ENCODE measurements around the gene ROPN1L. TPM values are rescaled to one million over a fixed set of nuclear protein-coding genes. Genes with fewer than 3 reads are reported as not detected.

The ROPN1L gene
- total and polyA plus RNA-seq, 2 experiments from 2014 or later, result 0.30 TPM; not detected in 1

DNA sequence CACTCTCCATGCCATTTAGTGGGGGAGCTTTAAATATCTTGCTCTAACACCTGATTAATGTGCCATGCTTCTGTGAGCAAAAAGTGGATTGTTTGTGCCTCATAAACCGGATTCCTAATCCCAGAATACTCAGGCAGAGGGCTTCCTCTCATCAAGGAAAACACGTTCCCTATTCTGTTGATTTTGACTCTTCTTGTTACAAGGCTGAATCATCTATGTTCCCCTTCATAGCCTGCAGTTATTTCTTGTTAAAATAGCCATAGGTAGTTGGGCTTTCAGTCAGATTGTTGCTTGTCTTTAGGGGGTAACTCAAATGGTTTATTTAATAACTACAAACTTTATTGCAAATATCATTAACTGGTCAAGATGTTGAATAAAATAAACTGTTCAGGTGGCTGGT, 26.6 kb downstream of the ROPN1L start:
- H3K9me3 ChIP-seq (ENCODE audit: low read depth), result no peaks in the 10 kb centered on the region
- H3K4me2 ChIP-seq, result no peak overlapping the region
- 79% methylated on average over 2 of the region's 2 CpGs for WGBS (ENCODE audit: low lambda C conversion rate, missing lambda C conversion rate)
- no peaks in the 10 kb centered on the region for H3K79me2 ChIP-seq
- TF ChIP-seq, protein P1, sequence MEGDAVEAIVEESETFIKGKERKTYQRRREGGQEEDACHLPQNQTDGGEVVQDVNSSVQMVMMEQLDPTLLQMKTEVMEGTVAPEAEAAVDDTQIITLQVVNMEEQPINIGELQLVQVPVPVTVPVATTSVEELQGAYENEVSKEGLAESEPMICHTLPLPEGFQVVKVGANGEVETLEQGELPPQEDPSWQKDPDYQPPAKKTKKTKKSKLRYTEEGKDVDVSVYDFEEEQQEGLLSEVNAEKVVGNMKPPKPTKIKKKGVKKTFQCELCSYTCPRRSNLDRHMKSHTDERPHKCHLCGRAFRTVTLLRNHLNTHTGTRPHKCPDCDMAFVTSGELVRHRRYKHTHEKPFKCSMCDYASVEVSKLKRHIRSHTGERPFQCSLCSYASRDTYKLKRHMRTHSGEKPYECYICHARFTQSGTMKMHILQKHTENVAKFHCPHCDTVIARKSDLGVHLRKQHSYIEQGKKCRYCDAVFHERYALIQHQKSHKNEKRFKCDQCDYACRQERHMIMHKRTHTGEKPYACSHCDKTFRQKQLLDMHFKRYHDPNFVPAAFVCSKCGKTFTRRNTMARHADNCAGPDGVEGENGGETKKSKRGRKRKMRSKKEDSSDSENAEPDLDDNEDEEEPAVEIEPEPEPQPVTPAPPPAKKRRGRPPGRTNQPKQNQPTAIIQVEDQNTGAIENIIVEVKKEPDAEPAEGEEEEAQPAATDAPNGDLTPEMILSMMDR (IDR thresholded peaks at IDR 0.05; ENCODE audit: poor library complexity), result no peak
- TF ChIP-seq EZH2phosphoT487 (IDR thresholded peaks at IDR 0.05; ENCODE audit: low read depth, severe bottlenecking, unreplicated experiment) (no peak), EZH2 (IDR thresholded peaks at IDR 0.05; ENCODE audit: borderline replicate concordance) (no peak)
- no peak overlapping the region for H3K4me3 ChIP-seq
- DNase-seq (ENCODE audit: low spot score), result no peak
- H3K27me3 ChIP-seq, result no peaks in the 10 kb centered on the region
- no peaks in the 10 kb centered on the region for H3K4me1 ChIP-seq (ENCODE audit: insufficient read depth)
- H3K27ac ChIP-seq, result no peak overlapping the region
- H3K9me2 ChIP-seq (replicated peaks; ENCODE audit: insufficient read depth), result no peaks in the 10 kb centered on the region
- H2AFZ ChIP-seq, result no peak overlapping the region
- no peaks in the 10 kb centered on the region for H4K20me1 ChIP-seq (ENCODE audit: insufficient read depth, poor library complexity, severe bottlenecking)
- no peaks in the 10 kb centered on the region for H3K36me3 ChIP-seq (replicated peaks; ENCODE audit: insufficient read depth, low read depth)

DNA sequence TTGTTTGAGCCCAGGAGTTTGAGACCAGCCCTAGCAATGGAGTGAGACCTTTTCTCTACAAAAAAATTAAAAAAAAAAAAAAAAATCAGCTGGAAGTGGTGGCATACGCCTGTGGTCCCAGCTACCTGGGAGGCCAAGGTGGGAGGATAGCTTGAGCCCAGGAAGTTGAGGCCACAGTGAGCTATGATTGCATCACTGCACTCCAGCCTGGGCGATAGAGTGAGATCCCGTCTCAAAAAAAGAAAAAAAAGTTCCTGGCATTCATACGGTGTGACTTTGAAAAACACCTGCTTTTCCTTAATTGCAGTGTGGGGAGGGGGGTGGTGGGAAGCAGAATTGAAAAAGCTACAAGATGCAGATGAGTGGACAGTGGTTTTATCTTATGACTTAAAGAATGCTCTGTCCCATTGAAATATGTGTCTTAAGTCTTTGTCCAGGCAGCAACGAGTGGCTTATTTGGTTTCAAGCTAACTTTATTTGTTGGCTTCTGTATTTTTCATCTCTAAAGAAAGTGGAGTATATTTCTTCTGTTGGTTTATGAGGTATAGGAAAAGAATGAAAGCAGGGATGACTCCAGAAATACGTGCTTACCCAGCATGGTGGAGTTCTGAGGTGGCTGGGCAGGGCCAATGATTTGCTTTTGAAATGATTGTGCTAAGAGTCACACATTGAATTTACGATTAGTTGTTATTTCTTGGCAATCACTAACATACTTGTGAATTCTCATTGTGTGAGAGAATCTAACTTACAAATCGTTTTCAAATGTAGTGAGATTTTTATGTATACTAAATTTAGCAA, 27.8 kb downstream of the ROPN1L start:
- Histone ChIP-seq H3K4me2 (no peak overlapping the region), H2AFZ (no peak overlapping the region), H3K27ac (no peak overlapping the region), H3K27me3 (no peaks in the 10 kb centered on the region), H3K9me3 (ENCODE audit: low read depth) (no peaks in the 10 kb centered on the region), H3K9me2 (replicated peaks; ENCODE audit: insufficient read depth) (no peaks in the 10 kb centered on the region), H3K4me1 (ENCODE audit: insufficient read depth) (no peaks in the 10 kb centered on the region), H4K20me1 (ENCODE audit: insufficient read depth, poor library complexity, severe bottlenecking) (no peaks in the 10 kb centered on the region), H3K36me3 (replicated peaks; ENCODE audit: insufficient read depth, low read depth) (no peaks in the 10 kb centered on the region), H3K79me2 (no peaks in the 10 kb centered on the region), H3K4me3 (no peak overlapping the region)
- no peak for DNase-seq (ENCODE audit: low spot score)
- 91% methylated on average over 8 of the region's 8 CpGs for WGBS (ENCODE audit: low lambda C conversion rate, missing lambda C conversion rate)
- no peak for TF ChIP-seq EZH2phosphoT487 (IDR thresholded peaks at IDR 0.05; ENCODE audit: low read depth, severe bottlenecking, unreplicated experiment)
- no peak for TF ChIP-seq EZH2 (IDR thresholded peaks at IDR 0.05; ENCODE audit: borderline replicate concordance)

DNA sequence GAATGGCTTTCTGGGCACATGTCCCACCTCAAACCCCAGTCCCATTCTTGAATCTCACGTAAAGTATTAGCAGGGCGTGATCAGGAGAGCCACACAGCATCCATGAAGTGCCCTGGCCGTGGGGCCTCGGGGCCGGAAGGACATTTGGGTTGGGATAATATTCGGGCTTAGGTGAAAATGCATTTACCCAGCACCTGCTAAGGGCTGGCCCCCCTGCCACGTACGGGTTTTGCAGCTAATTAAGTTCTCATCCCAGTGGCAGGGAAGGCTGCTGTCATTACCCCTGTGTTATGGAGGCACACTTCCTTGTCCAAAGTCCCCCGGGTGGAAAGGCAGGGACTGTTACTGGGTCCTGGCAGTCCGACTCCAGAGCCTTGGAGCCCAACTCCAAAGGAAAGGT, 29.0 kb downstream of the ROPN1L start:
- Histone ChIP-seq H3K27ac (no peak overlapping the region), H3K4me2 (no peak overlapping the region), H2AFZ (no peak overlapping the region), H3K4me1 (ENCODE audit: insufficient read depth) (no peaks in the 10 kb centered on the region), H3K79me2 (no peaks in the 10 kb centered on the region), H3K36me3 (replicated peaks; ENCODE audit: insufficient read depth, low read depth) (no peaks in the 10 kb centered on the region), H3K9me3 (ENCODE audit: low read depth) (no peaks in the 10 kb centered on the region), H3K4me3 (no peak overlapping the region), H3K9me2 (replicated peaks; ENCODE audit: insufficient read depth) (no peaks in the 10 kb centered on the region), H3K27me3 (no peaks in the 10 kb centered on the region), H4K20me1 (ENCODE audit: insufficient read depth, poor library complexity, severe bottlenecking) (no peaks in the 10 kb centered on the region)
- no peak for DNase-seq (ENCODE audit: low spot score)
- 95% methylated on average over 10 of the region's 10 CpGs for WGBS (ENCODE audit: low lambda C conversion rate, missing lambda C conversion rate)
- no peak for TF ChIP-seq EZH2phosphoT487 (IDR thresholded peaks at IDR 0.05; ENCODE audit: low read depth, severe bottlenecking, unreplicated experiment)
- TF ChIP-seq, protein P1 (IDR thresholded peaks at IDR 0.05; ENCODE audit: poor library complexity), result no peak

DNA sequence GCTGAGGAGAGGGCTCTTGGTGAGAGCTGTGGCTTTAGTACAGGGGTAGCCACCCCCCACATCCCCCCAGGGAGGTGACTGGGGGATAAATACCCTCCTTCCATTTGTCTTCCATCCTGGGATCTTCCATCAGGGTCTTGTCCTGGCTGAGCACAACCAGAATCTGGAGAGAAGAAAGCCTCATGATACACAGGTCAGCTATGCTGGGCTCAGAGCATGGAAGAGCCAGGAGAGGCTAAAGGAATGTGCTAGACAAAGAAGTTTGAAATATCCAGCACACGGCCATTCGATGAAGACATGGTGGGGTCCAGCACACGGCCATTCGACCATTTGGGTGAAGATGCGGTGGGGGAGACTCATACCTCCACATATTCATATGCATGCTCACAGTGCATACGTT, 30.0 kb downstream of the ROPN1L start:
- H2AFZ ChIP-seq, result no peak overlapping the region
- no peak for DNase-seq (ENCODE audit: low spot score)
- 94% methylated on average over 6 of the region's 6 CpGs for WGBS (ENCODE audit: low lambda C conversion rate, missing lambda C conversion rate)
- H3K9me3 ChIP-seq (ENCODE audit: low read depth), result no peaks in the 10 kb centered on the region
- TF ChIP-seq EZH2phosphoT487 (IDR thresholded peaks at IDR 0.05; ENCODE audit: low read depth, severe bottlenecking, unreplicated experiment) (no peak), EZH2 (IDR thresholded peaks at IDR 0.05; ENCODE audit: borderline replicate concordance) (no peak)
- TF ChIP-seq, protein P1 (IDR thresholded peaks at IDR 0.05; ENCODE audit: poor library complexity), result no peak
- H4K20me1 ChIP-seq (ENCODE audit: insufficient read depth, poor library complexity, severe bottlenecking), result no peaks in the 10 kb centered on the region
- H3K27ac ChIP-seq, result no peak overlapping the region
- H3K4me1 ChIP-seq (ENCODE audit: insufficient read depth), result no peaks in the 10 kb centered on the region
- H3K4me3 ChIP-seq, result no peak overlapping the region
- no peaks in the 10 kb centered on the region for H3K79me2 ChIP-seq
- H3K36me3 ChIP-seq (replicated peaks; ENCODE audit: insufficient read depth, low read depth), result no peaks in the 10 kb centered on the region
- H3K27me3 ChIP-seq, result no peaks in the 10 kb centered on the region
- H3K4me2 ChIP-seq, result no peak overlapping the region
- no peaks in the 10 kb centered on the region for H3K9me2 ChIP-seq (replicated peaks; ENCODE audit: insufficient read depth)

Measured in hepatocyte (in vitro differentiated cells).